ENCODE measurements around the gene TSPAN32.
"Not testable (repeated sequence)": the region's sequence is repeated elsewhere in the genome, so short reads cannot be mapped to it uniquely, and the experiment has no call there.

TSPAN32 gene

GRCh38 chr11:2277933-2278523, 23.8 kb upstream of the TSPAN32 start:
- no peak for DNase-seq (ENCODE audit: insufficient read length, low spot score)
- TF ChIP-seq POU2F2 (IDR thresholded peaks at IDR 0.05; ENCODE audit: low read depth, low read length), result no peak
- FAIRE-seq, result no peak

GRCh38 chr11:2280208-2280607, 21.6 kb upstream of the TSPAN32 start:
- TF ChIP-seq PAX5 (IDR thresholded peaks at IDR 0.05; ENCODE audit: insufficient read depth, low read length, severe bottlenecking) (no peak), POLR2A (IDR thresholded peaks at IDR 0.05; ENCODE audit: low read depth, low read length) (no peak), POU2F2 (IDR thresholded peaks at IDR 0.05; ENCODE audit: low read depth, low read length) (no peak), SPI1 (IDR thresholded peaks at IDR 0.05; ENCODE audit: low read depth, low read length) (no peak)
- DNase-seq (ENCODE audit: insufficient read length, low spot score) (no peak), FAIRE-seq (no peak)

GRCh38 chr11:2286350-2286749, 15.5 kb upstream of the TSPAN32 start:
- not testable (repeated sequence) for DNase-seq (ENCODE audit: insufficient read length, low spot score); FAIRE-seq

DNA sequence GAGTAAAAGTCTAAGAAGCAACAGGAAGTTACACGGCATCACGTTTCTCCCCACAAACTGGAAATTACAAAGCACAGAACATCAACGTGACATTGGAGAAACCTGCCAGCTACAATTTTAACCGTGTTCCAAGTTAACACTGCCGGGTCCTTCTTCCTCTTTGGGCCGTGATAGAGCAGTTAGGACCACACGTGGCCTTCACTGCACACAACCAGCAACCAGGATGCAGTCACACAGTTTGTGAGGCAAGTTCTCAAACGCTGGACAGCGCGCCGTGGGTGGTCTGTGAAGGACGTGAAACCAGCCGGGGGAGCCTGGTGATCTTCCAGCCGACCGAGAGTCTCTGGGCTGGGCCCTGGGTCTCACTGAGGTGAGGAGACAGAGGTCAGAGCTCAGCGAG, 14.7 kb upstream of the TSPAN32 start:
- TF ChIP-seq POLR2AphosphoS5 (IDR thresholded peaks at IDR 0.05; ENCODE audit: low read depth, low read length) (no peak), POU2F2 (IDR thresholded peaks at IDR 0.05; ENCODE audit: low read depth, low read length) (no peak), SPI1 (IDR thresholded peaks at IDR 0.05; ENCODE audit: low read depth, low read length) (no peak), POLR2A (IDR thresholded peaks at IDR 0.05; ENCODE audit: low read depth, low read length) (no peak), PAX5 (IDR thresholded peaks at IDR 0.05; ENCODE audit: insufficient read depth, low read length, severe bottlenecking) (no peak), TAF1 (IDR thresholded peaks at IDR 0.05; ENCODE audit: low read depth, low read length) (no peak)
- DNase-seq (ENCODE audit: insufficient read length, low spot score), result no peak
- FAIRE-seq, result no peak

GRCh38 chr11:2289350-2289749, 12.5 kb upstream of the TSPAN32 start:
- no peak for DNase-seq (ENCODE audit: insufficient read length, low spot score)
- no peak for FAIRE-seq
- TF ChIP-seq SPI1 (IDR thresholded peaks at IDR 0.05; ENCODE audit: low read depth, low read length) (no peak), TAF1 (IDR thresholded peaks at IDR 0.05; ENCODE audit: low read depth, low read length) (no peak), POLR2A (IDR thresholded peaks at IDR 0.05; ENCODE audit: low read depth, low read length) (no peak), POLR2AphosphoS5 (IDR thresholded peaks at IDR 0.05; ENCODE audit: low read depth, low read length) (no peak), PAX5 (IDR thresholded peaks at IDR 0.05; ENCODE audit: insufficient read depth, low read length, severe bottlenecking) (no peak), POU2F2 (IDR thresholded peaks at IDR 0.05; ENCODE audit: low read depth, low read length) (no peak)

- no peak for TF ChIP-seq SPI1 (IDR thresholded peaks at IDR 0.05; ENCODE audit: low read depth, low read length)
- DNase-seq (ENCODE audit: insufficient read length, low spot score) (no peak), FAIRE-seq (no peak)
These were observed 12.0 kb upstream of the TSPAN32 start for GRCh38 chr11:2289859-2290258.

GRCh38 chr11:2290351-2290841, 11.4 kb upstream of the TSPAN32 start:
- no peak for DNase-seq (ENCODE audit: insufficient read length, low spot score)
- FAIRE-seq, result no peak
- no peak for TF ChIP-seq PAX5 (IDR thresholded peaks at IDR 0.05; ENCODE audit: insufficient read depth, low read length, severe bottlenecking)
- no peak for TF ChIP-seq TAF1 (IDR thresholded peaks at IDR 0.05; ENCODE audit: low read depth, low read length)
- no peak for TF ChIP-seq POLR2AphosphoS5 (IDR thresholded peaks at IDR 0.05; ENCODE audit: low read depth, low read length)
- no peak for TF ChIP-seq POU2F2 (IDR thresholded peaks at IDR 0.05; ENCODE audit: low read depth, low read length)
- TF ChIP-seq POLR2A (IDR thresholded peaks at IDR 0.05; ENCODE audit: low read depth, low read length), result no peak
- TF ChIP-seq SPI1 (IDR thresholded peaks at IDR 0.05; ENCODE audit: low read depth, low read length), result no peak

DNA sequence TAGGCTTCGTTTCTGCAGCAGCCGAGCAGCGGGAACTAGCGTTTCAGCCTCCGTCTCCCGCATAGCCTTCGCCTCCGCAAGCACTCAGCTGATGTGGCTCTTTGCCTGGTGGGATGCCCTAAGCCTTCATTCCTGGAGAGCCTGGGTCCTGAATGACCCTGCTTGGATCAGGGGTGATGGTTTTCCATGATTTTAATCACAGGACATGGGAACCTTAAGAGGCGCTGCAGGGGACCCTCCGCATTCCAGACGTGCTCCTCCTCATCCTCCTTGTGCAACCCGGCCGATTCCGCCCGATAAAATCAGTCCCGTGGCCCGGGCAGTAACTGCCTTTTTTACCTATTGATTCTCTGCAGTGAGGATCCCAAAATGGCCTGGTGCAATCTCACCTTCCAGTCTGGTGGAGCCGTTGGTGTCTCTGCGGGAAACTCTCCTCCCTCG, 8.3 kb upstream of the TSPAN32 start:
- FAIRE-seq (no peak), DNase-seq (ENCODE audit: insufficient read length, low spot score) (no peak)
- TF ChIP-seq POLR2A (IDR thresholded peaks at IDR 0.05; ENCODE audit: low read depth, low read length) (no peak), PAX5 (IDR thresholded peaks at IDR 0.05; ENCODE audit: insufficient read depth, low read length, severe bottlenecking) (no peak), TAF1 (IDR thresholded peaks at IDR 0.05; ENCODE audit: low read depth, low read length) (no peak), POU2F2 (IDR thresholded peaks at IDR 0.05; ENCODE audit: low read depth, low read length) (no peak), POLR2AphosphoS5 (IDR thresholded peaks at IDR 0.05; ENCODE audit: low read depth, low read length) (no peak), SPI1 (IDR thresholded peaks at IDR 0.05; ENCODE audit: low read depth, low read length) (no peak)

- FAIRE-seq (no peak), DNase-seq (ENCODE audit: insufficient read length, low spot score) (no peak)
- no peak for TF ChIP-seq PAX5 (IDR thresholded peaks at IDR 0.05; ENCODE audit: insufficient read depth, low read length, severe bottlenecking)
- no peak for TF ChIP-seq POLR2AphosphoS5 (IDR thresholded peaks at IDR 0.05; ENCODE audit: low read depth, low read length)
- TF ChIP-seq SPI1 (IDR thresholded peaks at IDR 0.05; ENCODE audit: low read depth, low read length), result no peak
- TF ChIP-seq POLR2A (IDR thresholded peaks at IDR 0.05; ENCODE audit: low read depth, low read length), result no peak
- TF ChIP-seq POU2F2 (IDR thresholded peaks at IDR 0.05; ENCODE audit: low read depth, low read length), result no peak
- TF ChIP-seq TAF1 (IDR thresholded peaks at IDR 0.05; ENCODE audit: low read depth, low read length), result no peak
These were observed 7.6 kb upstream of the TSPAN32 start for GRCh38 chr11:2293984-2294925.

DNA sequence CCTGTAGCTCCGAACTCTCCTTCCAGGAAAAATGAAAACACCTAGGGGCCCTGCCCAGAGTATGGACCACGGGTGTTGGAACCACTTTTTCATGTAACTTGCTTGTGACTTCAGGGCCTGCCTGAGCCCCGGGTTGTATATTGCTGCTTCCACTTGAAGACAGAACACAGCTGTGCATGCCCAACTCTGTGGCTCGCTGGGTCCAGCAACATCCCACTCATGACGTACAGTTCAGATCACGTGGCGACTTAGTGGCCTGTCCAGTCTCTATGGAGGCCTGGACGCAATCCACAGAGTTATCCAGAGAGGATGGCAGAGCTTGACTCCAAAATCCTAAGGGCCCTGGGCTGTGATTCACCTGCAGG, 6.9 kb upstream of the TSPAN32 start:
- FAIRE-seq (no peak), DNase-seq (ENCODE audit: insufficient read length, low spot score) (no peak)
- TF ChIP-seq POLR2A (IDR thresholded peaks at IDR 0.05; ENCODE audit: low read depth, low read length), result no peak
